Measurements from ENCODE around the gene OMA1. TPM values are rescaled to one million over a fixed set of nuclear protein-coding genes. Genes with fewer than 3 reads are reported as not detected.

Gene OMA1
- total RNA-seq, 1 experiment from 2014 or later: 21.9 TPM

DNA sequence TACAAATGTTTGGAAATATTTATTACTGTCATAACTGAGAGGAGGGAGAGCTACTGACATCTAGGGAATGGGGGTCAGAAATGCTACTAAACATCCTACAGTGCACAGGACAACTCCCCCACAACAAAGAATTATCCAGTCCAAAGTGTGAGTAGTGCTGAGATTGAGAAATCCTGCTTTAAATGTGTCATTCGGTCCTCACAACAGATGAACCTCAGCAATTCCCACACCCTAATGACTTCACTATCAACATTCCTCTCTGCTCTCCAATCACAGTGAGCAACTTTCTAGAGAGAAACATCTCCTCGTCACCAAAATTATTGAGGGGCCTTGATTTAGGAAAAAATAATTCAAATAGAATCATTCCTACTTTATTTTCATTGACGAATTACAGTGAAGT lies 18.0 kb downstream of the OMA1 start:
- H3K9me3 ChIP-seq (ENCODE audit: control insufficient read depth in 1 of 2, insufficient read depth in 1 of 2, low read depth in 1 of 2, low read length in 2 of 2): no peaks in the 10 kb centered on the region
- no peaks in the 10 kb centered on the region for H3K79me2 ChIP-seq (ENCODE audit: insufficient read depth, low read length)
- TF ChIP-seq YY1 (IDR thresholded peaks at IDR 0.05; ENCODE audit: extremely low read depth, insufficient replicate concordance, low read depth, low read length) (no peak), SIN3A (IDR thresholded peaks at IDR 0.05; ENCODE audit: low read depth) (no peak), JUND (IDR thresholded peaks at IDR 0.05) (no peak), ZNF274 (IDR thresholded peaks at IDR 0.05; ENCODE audit: low read depth, low read length) (no peak), SP1 (IDR thresholded peaks at IDR 0.05; ENCODE audit: low read depth) (no peak), CBX3 (IDR thresholded peaks at IDR 0.05; ENCODE audit: low read depth) (no peak), RAD21 (IDR thresholded peaks at IDR 0.05; ENCODE audit: low read depth) (no peak), REST (IDR thresholded peaks at IDR 0.05; ENCODE audit: low read depth) (no peak), EZH2phosphoT487 (IDR thresholded peaks at IDR 0.05; ENCODE audit: borderline replicate concordance) (no peak), ZFX (IDR thresholded peaks at IDR 0.05) (no peak), EZH2 (IDR thresholded peaks at IDR 0.05) (no peak), POLR2AphosphoS5 (IDR thresholded peaks at IDR 0.05; ENCODE audit: low read depth, low read length) (no peak), CEBPB (IDR thresholded peaks at IDR 0.05; ENCODE audit: low read depth) (no peak), POLR2A (IDR thresholded peaks at IDR 0.05; ENCODE audit: borderline replicate concordance, extremely low read depth, insufficient read depth, insufficient read length) (no peak), ELF1 (IDR thresholded peaks at IDR 0.05; ENCODE audit: borderline replicate concordance, low read depth) (no peak), EGR1 (IDR thresholded peaks at IDR 0.05; ENCODE audit: low read depth) (no peak)
- TF ChIP-seq, protein P1, sequence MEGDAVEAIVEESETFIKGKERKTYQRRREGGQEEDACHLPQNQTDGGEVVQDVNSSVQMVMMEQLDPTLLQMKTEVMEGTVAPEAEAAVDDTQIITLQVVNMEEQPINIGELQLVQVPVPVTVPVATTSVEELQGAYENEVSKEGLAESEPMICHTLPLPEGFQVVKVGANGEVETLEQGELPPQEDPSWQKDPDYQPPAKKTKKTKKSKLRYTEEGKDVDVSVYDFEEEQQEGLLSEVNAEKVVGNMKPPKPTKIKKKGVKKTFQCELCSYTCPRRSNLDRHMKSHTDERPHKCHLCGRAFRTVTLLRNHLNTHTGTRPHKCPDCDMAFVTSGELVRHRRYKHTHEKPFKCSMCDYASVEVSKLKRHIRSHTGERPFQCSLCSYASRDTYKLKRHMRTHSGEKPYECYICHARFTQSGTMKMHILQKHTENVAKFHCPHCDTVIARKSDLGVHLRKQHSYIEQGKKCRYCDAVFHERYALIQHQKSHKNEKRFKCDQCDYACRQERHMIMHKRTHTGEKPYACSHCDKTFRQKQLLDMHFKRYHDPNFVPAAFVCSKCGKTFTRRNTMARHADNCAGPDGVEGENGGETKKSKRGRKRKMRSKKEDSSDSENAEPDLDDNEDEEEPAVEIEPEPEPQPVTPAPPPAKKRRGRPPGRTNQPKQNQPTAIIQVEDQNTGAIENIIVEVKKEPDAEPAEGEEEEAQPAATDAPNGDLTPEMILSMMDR (IDR thresholded peaks at IDR 0.05 in 2 of 3, conservative IDR thresholded peaks at IDR 0.05 in 1 of 3; ENCODE audit: borderline replicate concordance in 1 of 3, insufficient read depth in 1 of 3, low read depth in 2 of 3, low read length in 2 of 3): no peak
- TF ChIP-seq, protein P2, sequence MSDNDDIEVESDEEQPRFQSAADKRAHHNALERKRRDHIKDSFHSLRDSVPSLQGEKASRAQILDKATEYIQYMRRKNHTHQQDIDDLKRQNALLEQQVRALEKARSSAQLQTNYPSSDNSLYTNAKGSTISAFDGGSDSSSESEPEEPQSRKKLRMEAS (IDR thresholded peaks at IDR 0.05): no peak
- no peak for ATAC-seq
- H3K36me3 ChIP-seq (ENCODE audit: control insufficient read depth in 1 of 2, insufficient read depth in 2 of 2, low read length in 2 of 2): no peaks in the 10 kb centered on the region
- CTCF ChIA-PET: interaction anchor here (2.3 kb wide), 1 partner anchor 18 kb away, joined by 6 read pairs; the partner anchor contains the start of gene OMA1
- no peak overlapping the region for H3K9ac ChIP-seq (ENCODE audit: low read length)
- BruUV-seq (replicated peaks): no TSS peak
- no peaks in the 10 kb centered on the region for H3K4me1 ChIP-seq (ENCODE audit: control insufficient read depth in 1 of 2, insufficient read depth in 2 of 2, low read length in 2 of 2)
- H3K27me3 ChIP-seq (ENCODE audit: insufficient read depth, low read length): no peaks in the 10 kb centered on the region
- no peak overlapping the region for H3K4me3 ChIP-seq (replicated peaks in 1 of 2; ENCODE audit: low read depth in 1 of 2, low read length in 2 of 2)
- RAD21 ChIA-PET (ENCODE audit: low non-redundant PET in 1 of 2, low total read pairs in 2 of 2, uncharacterized antibody in 2 of 2, unreplicated experiment in 2 of 2): no interaction called here
- POLR2A ChIA-PET: interaction anchor here (1.3 kb wide), 1 partner anchor 17 kb away, joined by 3 read pairs; no protein-coding TSS in a partner anchor
- no peaks in the 10 kb centered on the region for H3K9me2 ChIP-seq (ENCODE audit: insufficient read depth)
- no peak overlapping the region for H3K4me2 ChIP-seq (ENCODE audit: low read length)
- intact Hi-C loops (cut with micrococcal nuclease): no loop called here
- H4K20me1 ChIP-seq (ENCODE audit: insufficient read depth): no peaks in the 10 kb centered on the region
- H3K27ac ChIP-seq (ENCODE audit: low read depth, low read length): no peak overlapping the region
- no peak for DNase-seq (ENCODE audit: low read depth, low spot score)
- H2AFZ ChIP-seq (ENCODE audit: low read depth, low read length, poor library complexity, severe bottlenecking): no peak overlapping the region

Measured in HCT116 (cell line).